SK-N-SH (cell line): Measurements from ENCODE around the gene ELL3. TPM values are rescaled to one million over a fixed set of nuclear protein-coding genes. Genes with fewer than 3 reads are reported as not detected.

Source experiments
- CTCF ChIA-PET: fragments of 300-600, 350-600 bp; formaldehyde crosslinking; extraction: SDS; loops from one replicate; lab custom pipeline; 2021; lab: Yijun Ruan, JAX
- POLR2A ChIA-PET: fragments of 350-600 bp; sonication (Branson Sonifier 250); formaldehyde crosslinking; extraction: SDS; loops from one replicate; lab custom pipeline; 2020; ENCODE audit warnings: antibody characterized with exemption, inconsistent platforms; lab: Yijun Ruan, JAX
- DNase-seq: peaks from one replicate; pipeline ENCODE4 v3.0.0; 2012
- H2AFZ ChIP-seq: fragments of 200-600 bp; sonication (generic); 2 replicates; pipeline ENCODE4 v1.8.1; 2016; ENCODE audit warnings: antibody characterized with exemption, mild to moderate bottlenecking, low read depth
- H3F3A ChIP-seq: fragments of 200-600 bp; sonication (generic); replicated peaks from 2 replicates; pipeline ENCODE3; 2016; ENCODE audit warnings: antibody characterized with exemption, mild to moderate bottlenecking; ENCODE audit not compliant: insufficient read depth
- H3K27ac ChIP-seq, 2 experiments: fragments of 200-500 bp in 1 of 2; fragments of 200-600 bp in 1 of 2; sonication (Bioruptor generic) in 1 of 2; sonication (generic), shearing (Covaris generic) in 1 of 2; 2 replicates each; pipeline versions ENCODE4 v1.5.1 to v1.6.1; 2014 to 2016; ENCODE audit warnings: low read depth in 2 of 2, inconsistent platforms in 1 of 2, low read length in 1 of 2, mild to moderate bottlenecking in 1 of 2, mixed read lengths in 1 of 2
- H3K27me3 ChIP-seq: fragments of 200-600 bp; sonication (generic), shearing (Covaris generic); 2 replicates; pipeline ENCODE4 v1.6.1; 2016; ENCODE audit warnings: mixed run types; ENCODE audit not compliant: insufficient read depth
- H3K36me3 ChIP-seq, 2 experiments: fragments of 200-500 bp in 1 of 2; fragments of 200-600 bp in 1 of 2; sonication (Bioruptor generic) in 1 of 2; sonication (generic) in 1 of 2; replicated peaks in 1 of 2; 2 replicates each; pipeline versions ENCODE3 to v1.5.1; 2014 to 2016; ENCODE audit warnings: low read length in 1 of 2, mild to moderate bottlenecking in 1 of 2; ENCODE audit not compliant: insufficient read depth in 2 of 2, control insufficient read depth in 1 of 2
- H3K4me1 ChIP-seq, 2 experiments: fragments of 200-500 bp in 1 of 2; fragments of 200-600 bp in 1 of 2; sonication (Bioruptor generic) in 1 of 2; sonication (generic), shearing (Covaris generic) in 1 of 2; 2 replicates each; pipeline versions ENCODE4 v1.5.1 to v1.6.1; 2014 to 2016; ENCODE audit warnings: low read depth in 1 of 2, low read length in 1 of 2, mixed run types in 1 of 2; ENCODE audit not compliant: insufficient read depth in 2 of 2, control insufficient read depth in 1 of 2
- H3K4me2 ChIP-seq: fragments of 200-600 bp; sonication (generic), shearing (Covaris generic); 2 replicates; pipeline ENCODE4 v1.6.1; 2017; ENCODE audit warnings: mixed run types
- H3K4me3 ChIP-seq, 2 experiments: fragments of 200-500 bp in 1 of 2; fragments of 200-600 bp in 1 of 2; sonication (Bioruptor generic) in 1 of 2; sonication (generic), shearing (Covaris generic) in 1 of 2; 2 replicates each; pipeline versions ENCODE4 v1.5.1 to v1.8.1; 2014 to 2016; ENCODE audit warnings: low read depth in 2 of 2, inconsistent platforms in 1 of 2, low read length in 1 of 2, mild to moderate bottlenecking in 1 of 2, mixed read lengths in 1 of 2, moderate library complexity in 1 of 2
- H3K79me2 ChIP-seq: fragments of 200-600 bp; sonication (generic); 2 replicates; pipeline ENCODE4 v1.8.1; 2017; ENCODE audit warnings: mild to moderate bottlenecking; ENCODE audit not compliant: insufficient read depth
- H3K9ac ChIP-seq: fragments of 200-600 bp; sonication (generic); 2 replicates; pipeline ENCODE4 v1.6.1; 2017; ENCODE audit warnings: mixed run types
- H3K9me2 ChIP-seq: fragments of 200-600 bp; sonication (generic); 2 replicates; pipeline ENCODE4 v1.6.1; 2017; ENCODE audit warnings: mixed run types
- H3K9me3 ChIP-seq: fragments of 200-600 bp; sonication (generic); 2 replicates; pipeline ENCODE4 v1.6.1; 2017; ENCODE audit warnings: mixed run types, mild to moderate bottlenecking, moderate library complexity
- H4K20me1 ChIP-seq: fragments of 200-600 bp; sonication (generic); 2 replicates; pipeline ENCODE4 v1.6.1; 2017; ENCODE audit warnings: mild to moderate bottlenecking, mixed run types; ENCODE audit not compliant: insufficient read depth
- CHD2 ChIP-seq: fragments of 150-350 bp; IDR thresholded peaks from 2 replicates; pipeline ENCODE4 v1.6.1; 2018; ENCODE audit warnings: low read length; ENCODE audit not compliant: partially characterized antibody
- ELF1 ChIP-seq: IDR thresholded peaks from 2 replicates; pipeline ENCODE4 v1.4.0; 2012
- EP300 ChIP-seq, 2 experiments: IDR thresholded peaks; 2 replicates each; pipeline versions ENCODE4 v1.4.0 to v1.6.1; 2012; ENCODE audit warnings: borderline replicate concordance in 1 of 2, low read depth in 1 of 2, low read length in 1 of 2
- FOSL2 ChIP-seq: IDR thresholded peaks from 2 replicates; pipeline ENCODE4 v1.4.0; 2012; ENCODE audit warnings: low read depth, mild to moderate bottlenecking, moderate library complexity, borderline replicate concordance
- FOXM1 ChIP-seq: IDR thresholded peaks from 2 replicates; pipeline ENCODE4 v1.4.0; 2012; ENCODE audit warnings: low read depth, mild to moderate bottlenecking
- GABPA ChIP-seq: IDR thresholded peaks from 2 replicates; pipeline ENCODE4 v1.4.0; 2012; ENCODE audit warnings: low read depth, mild to moderate bottlenecking
- JUND ChIP-seq: IDR thresholded peaks from 2 replicates; pipeline ENCODE4 v1.4.0; 2012
- MEF2A ChIP-seq: IDR thresholded peaks from 2 replicates; pipeline ENCODE4 v1.4.0; 2012; ENCODE audit warnings: low read depth, borderline replicate concordance
- MXI1 ChIP-seq: IDR thresholded peaks from 2 replicates; pipeline ENCODE4 v1.6.1; 2012; ENCODE audit warnings: mild to moderate bottlenecking, low read depth, low read length, improper control_type of control experiment
- NFIC ChIP-seq: IDR thresholded peaks from 2 replicates; pipeline ENCODE4 v1.4.0; 2012; ENCODE audit warnings: borderline replicate concordance
- NRF1 ChIP-seq: IDR thresholded peaks from 2 replicates; pipeline ENCODE4 v1.6.1; 2012; ENCODE audit warnings: low read depth, mild to moderate bottlenecking, low read length
- RAD21 ChIP-seq: IDR thresholded peaks from 2 replicates; pipeline ENCODE4 v1.6.1; 2012; ENCODE audit warnings: mild to moderate bottlenecking, low read length
- RCOR1 ChIP-seq: fragments of 150-350 bp; IDR thresholded peaks from 2 replicates; pipeline ENCODE4 v1.6.1; 2017; ENCODE audit warnings: antibody characterized with exemption, low read length
- RXRA ChIP-seq: IDR thresholded peaks from 2 replicates; pipeline ENCODE4 v1.4.0; 2012; ENCODE audit warnings: low read depth, mild to moderate bottlenecking, borderline replicate concordance
- SIN3A ChIP-seq: IDR thresholded peaks from 2 replicates; pipeline ENCODE4 v1.6.1; 2012; ENCODE audit warnings: low read depth, mild to moderate bottlenecking, low read length, moderate library complexity, borderline replicate concordance
- TAF1 ChIP-seq: IDR thresholded peaks from 2 replicates; pipeline ENCODE4 v1.6.1; 2012; ENCODE audit warnings: low read depth, mild to moderate bottlenecking, low read length, moderate library complexity, borderline replicate concordance
- TCF12 ChIP-seq: IDR thresholded peaks from 2 replicates; pipeline ENCODE4 v1.4.0; 2012
- TEAD4 ChIP-seq: IDR thresholded peaks from 2 replicates; pipeline ENCODE4 v1.4.0; 2012; ENCODE audit warnings: mild to moderate bottlenecking, borderline replicate concordance; ENCODE audit not compliant: insufficient read depth
- YY1 ChIP-seq: IDR thresholded peaks from 2 replicates; pipeline ENCODE4 v1.4.0; 2012; ENCODE audit warnings: low read depth, mild to moderate bottlenecking
- WGBS: methylation state at CpG from one replicate; pipeline ENCODE4 v1.1.6; 2017; ENCODE audit warnings: low lambda C conversion rate; 5-methylcytosine and 5-hydroxymethylcytosine counted together
- polyA plus RNA-seq, 3 experiments: library from polyadenylated mRNA; depleted of rRNA; stranded (reverse); fragments of >200 nt; gene quantifications; 2 replicates each; pipeline ENCODE4 v1.2.3, GENCODE V29; 2012
- TF ChIP-seq, protein P1 (sequence below): IDR thresholded peaks from 2 replicates; pipeline ENCODE4 v1.4.0; 2012; ENCODE audit warnings: low read depth, borderline replicate concordance
- TF ChIP-seq, protein P2 (sequence below): IDR thresholded peaks from 2 replicates; pipeline ENCODE4 v1.4.0; 2012; ENCODE audit warnings: low read depth
- TF ChIP-seq, protein P3 (sequence below): IDR thresholded peaks from 2 replicates; pipeline ENCODE4; 2012
- TF ChIP-seq, protein P4 (sequence below): IDR thresholded peaks from 2 replicates; pipeline ENCODE4 v1.4.0; 2012; ENCODE audit warnings: low read depth, borderline replicate concordance

ELL3 gene
- polyA plus RNA-seq, 1 of the 3 experiments (the other 2 are of a cell fraction), result 0.67 TPM

DNA sequence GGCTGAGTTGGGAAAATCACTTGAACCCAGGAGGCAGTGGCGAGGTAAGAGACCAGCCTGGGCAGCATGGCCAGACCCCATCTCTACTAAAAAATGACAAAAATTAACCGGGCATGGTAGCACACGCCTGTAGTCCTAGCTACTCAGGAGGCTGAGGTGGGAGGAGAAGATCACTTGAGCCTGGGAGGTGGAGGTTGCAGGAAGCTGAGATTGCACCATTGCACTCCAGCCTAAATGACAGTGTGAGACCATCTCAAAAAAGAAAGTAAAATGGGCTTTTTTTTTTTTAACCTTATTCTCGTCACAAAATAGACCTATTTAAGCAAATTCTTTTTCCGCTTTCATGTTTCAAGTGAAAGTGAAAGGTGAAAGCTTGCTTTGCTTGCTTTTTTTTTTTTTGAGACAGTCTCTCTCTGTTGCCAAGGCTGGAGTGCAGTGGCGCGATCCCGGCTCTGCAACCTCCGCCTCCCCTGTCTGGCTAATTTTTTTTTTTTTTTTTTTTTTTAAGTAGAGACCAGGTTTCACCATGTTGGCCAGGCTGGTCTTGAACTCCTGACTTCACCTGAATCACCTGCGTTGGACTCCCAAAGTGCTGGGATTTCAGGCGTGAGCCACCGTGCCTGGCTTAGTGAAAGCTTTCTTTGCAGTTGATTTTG, 26.9 kb downstream of the ELL3 start:
- CTCF ChIA-PET, result interaction anchor here (1.0 to 1.6 kb wide), 2 partner anchors 10 to 20 kb away, joined by 3 to 5 read pairs; no protein-coding TSS in a partner anchor
- POLR2A ChIA-PET, result no interaction called here

DNA sequence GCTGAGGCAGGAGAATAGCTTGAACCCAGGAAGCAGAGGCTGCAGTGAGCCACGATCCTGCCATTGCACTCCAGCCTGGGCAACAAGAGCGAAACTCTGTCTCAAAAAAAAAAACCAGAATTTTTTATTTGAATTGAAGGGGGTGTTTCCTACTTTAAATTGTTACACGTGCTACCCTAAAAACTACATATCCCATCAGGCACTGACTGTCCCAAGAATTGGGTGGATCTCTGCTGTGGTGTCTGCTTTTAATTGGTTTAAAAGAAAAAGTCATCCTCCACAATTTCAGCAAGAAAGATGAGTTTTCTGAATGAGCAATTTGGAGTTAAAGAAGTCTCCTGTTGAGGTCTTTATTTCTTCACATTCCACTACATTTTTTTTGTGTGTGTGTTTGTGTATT, 28.4 kb downstream of the ELL3 start:
- POLR2A ChIA-PET, result no interaction called here
- H3K27me3 ChIP-seq, result no peaks in the 10 kb centered on the region
- no peaks in the 10 kb centered on the region for H3K9me2 ChIP-seq
- peak overlapping the region; percentile 90 for H3K4me2 ChIP-seq
- peaks cover 72% of the 10 kb centered on the region for H3K79me2 ChIP-seq
- no peaks in the 10 kb centered on the region for H3F3A ChIP-seq
- 61% methylated on average over 3 of the region's 3 CpGs for WGBS
- H4K20me1 ChIP-seq, result peaks cover 61% of the 10 kb centered on the region
- peaks cover 0 to 8% of the 10 kb centered on the region in 2 experiments; a peak in 2 of 4 replicates for H3K4me1 ChIP-seq
- no peaks in the 10 kb centered on the region for H3K9me3 ChIP-seq
- no peak overlapping the region for H3K9ac ChIP-seq
- no peak overlapping the region; a peak in 1 of 4 replicates for H3K27ac ChIP-seq
- H3K36me3 ChIP-seq, result peaks cover 11 to 23% of the 10 kb centered on the region in 2 experiments
- TF ChIP-seq, protein P1, sequence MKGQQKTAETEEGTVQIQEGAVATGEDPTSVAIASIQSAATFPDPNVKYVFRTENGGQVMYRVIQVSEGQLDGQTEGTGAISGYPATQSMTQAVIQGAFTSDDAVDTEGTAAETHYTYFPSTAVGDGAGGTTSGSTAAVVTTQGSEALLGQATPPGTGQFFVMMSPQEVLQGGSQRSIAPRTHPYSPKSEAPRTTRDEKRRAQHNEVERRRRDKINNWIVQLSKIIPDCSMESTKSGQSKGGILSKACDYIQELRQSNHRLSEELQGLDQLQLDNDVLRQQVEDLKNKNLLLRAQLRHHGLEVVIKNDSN, result no peak
- TF ChIP-seq, protein P2, sequence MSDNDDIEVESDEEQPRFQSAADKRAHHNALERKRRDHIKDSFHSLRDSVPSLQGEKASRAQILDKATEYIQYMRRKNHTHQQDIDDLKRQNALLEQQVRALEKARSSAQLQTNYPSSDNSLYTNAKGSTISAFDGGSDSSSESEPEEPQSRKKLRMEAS, result no peak
- no peak for TF ChIP-seq SIN3A
- no peak for TF ChIP-seq TAF1
- TF ChIP-seq TCF12, result no peak
- no peak for TF ChIP-seq TEAD4
- TF ChIP-seq FOXM1, result no peak
- no peak for TF ChIP-seq NFIC
- TF ChIP-seq EP300 (IDR thresholded peaks at IDR 0.05; ENCODE audit: borderline replicate concordance in 1 of 2, low read depth in 1 of 2, low read length in 1 of 2), result no peak
- no peak for TF ChIP-seq FOSL2
- no peak for TF ChIP-seq MXI1
- TF ChIP-seq MEF2A, result no peak
- no peak for TF ChIP-seq GABPA
- no peak for TF ChIP-seq RXRA
- TF ChIP-seq RCOR1, result no peak
- TF ChIP-seq YY1, result no peak
- TF ChIP-seq, protein P3, sequence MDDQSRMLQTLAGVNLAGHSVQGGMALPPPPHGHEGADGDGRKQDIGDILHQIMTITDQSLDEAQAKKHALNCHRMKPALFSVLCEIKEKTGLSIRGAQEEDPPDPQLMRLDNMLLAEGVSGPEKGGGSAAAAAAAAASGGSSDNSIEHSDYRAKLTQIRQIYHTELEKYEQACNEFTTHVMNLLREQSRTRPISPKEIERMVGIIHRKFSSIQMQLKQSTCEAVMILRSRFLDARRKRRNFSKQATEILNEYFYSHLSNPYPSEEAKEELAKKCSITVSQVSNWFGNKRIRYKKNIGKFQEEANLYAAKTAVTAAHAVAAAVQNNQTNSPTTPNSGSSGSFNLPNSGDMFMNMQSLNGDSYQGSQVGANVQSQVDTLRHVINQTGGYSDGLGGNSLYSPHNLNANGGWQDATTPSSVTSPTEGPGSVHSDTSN, result no peak
- TF ChIP-seq, protein P4, sequence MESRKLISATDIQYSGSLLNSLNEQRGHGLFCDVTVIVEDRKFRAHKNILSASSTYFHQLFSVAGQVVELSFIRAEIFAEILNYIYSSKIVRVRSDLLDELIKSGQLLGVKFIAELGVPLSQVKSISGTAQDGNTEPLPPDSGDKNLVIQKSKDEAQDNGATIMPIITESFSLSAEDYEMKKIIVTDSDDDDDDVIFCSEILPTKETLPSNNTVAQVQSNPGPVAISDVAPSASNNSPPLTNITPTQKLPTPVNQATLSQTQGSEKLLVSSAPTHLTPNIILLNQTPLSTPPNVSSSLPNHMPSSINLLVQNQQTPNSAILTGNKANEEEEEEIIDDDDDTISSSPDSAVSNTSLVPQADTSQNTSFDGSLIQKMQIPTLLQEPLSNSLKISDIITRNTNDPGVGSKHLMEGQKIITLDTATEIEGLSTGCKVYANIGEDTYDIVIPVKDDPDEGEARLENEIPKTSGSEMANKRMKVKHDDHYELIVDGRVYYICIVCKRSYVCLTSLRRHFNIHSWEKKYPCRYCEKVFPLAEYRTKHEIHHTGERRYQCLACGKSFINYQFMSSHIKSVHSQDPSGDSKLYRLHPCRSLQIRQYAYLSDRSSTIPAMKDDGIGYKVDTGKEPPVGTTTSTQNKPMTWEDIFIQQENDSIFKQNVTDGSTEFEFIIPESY, result no peak
- no peak for TF ChIP-seq CHD2
- TF ChIP-seq JUND, result no peak
- CTCF ChIA-PET, result no interaction called here
- no peak for DNase-seq
- peak overlapping the region; percentile 65 to 66; a peak in 2 of 4 replicates for H3K4me3 ChIP-seq
- H2AFZ ChIP-seq, result no peak overlapping the region

More for the DNA sequence above, 26.9 kb downstream of the ELL3 start:
- H3K9me2 ChIP-seq, result no peaks in the 10 kb centered on the region
- H2AFZ ChIP-seq, result no peak overlapping the region
- DNase-seq, result no peak
- H3F3A ChIP-seq, result no peaks in the 10 kb centered on the region
- peaks cover 74% of the 10 kb centered on the region for H4K20me1 ChIP-seq
- no peak overlapping the region for H3K4me3 ChIP-seq
- peaks cover 14 to 34% of the 10 kb centered on the region in 2 experiments for H3K36me3 ChIP-seq
- H3K9me3 ChIP-seq, result no peaks in the 10 kb centered on the region
- peaks cover 0 to 8% of the 10 kb centered on the region in 2 experiments; a peak in 2 of 4 replicates for H3K4me1 ChIP-seq
- no peak overlapping the region for H3K9ac ChIP-seq
- WGBS, result 87% methylated on average over 12 of the region's 12 CpGs
- peaks cover 86% of the 10 kb centered on the region for H3K79me2 ChIP-seq
- TF ChIP-seq TEAD4, result no peak
- no peak for TF ChIP-seq GABPA
- TF ChIP-seq NRF1, result no peak
- TF ChIP-seq ELF1, result no peak
- no peak for TF ChIP-seq SIN3A
- TF ChIP-seq MEF2A, result no peak
- no peak for TF ChIP-seq NFIC
- TF ChIP-seq TCF12, result no peak
- no peak for TF ChIP-seq RAD21
- no peak overlapping the region for H3K27ac ChIP-seq
- no peaks in the 10 kb centered on the region for H3K27me3 ChIP-seq
- peak overlapping the region; percentile 90; the same call in 1 of the 2 replicates for H3K4me2 ChIP-seq
